HepG2 (cell line): ENCODE data around the gene MYL3. TPM values are rescaled to one million over a fixed set of nuclear protein-coding genes. Genes with fewer than 3 reads are reported as not detected.

Experiments
- ATAC-seq: fragments of 200-7000 bp; cut with Tn5 transposase; 3 replicates; pipeline ENCODE4 v1.9.1; 2020; ENCODE audit warnings: mild to moderate bottlenecking, moderate library complexity
- BruUV-seq: library from RNA; stranded (reverse); fragments of 400-500 nt; replicated peaks from 2 replicates; lab custom pipeline; 2021; lab: Mats Ljungman, UMichigan
- CTCF ChIA-PET: fragments of 300-600 bp; formaldehyde crosslinking; extraction: SDS; loops from one replicate; lab custom pipeline; 2021; ENCODE audit warnings: low total read pairs, inconsistent platforms, low intra/inter-chr PET ratio; lab: Yijun Ruan, JAX
- POLR2A ChIA-PET: fragments of 350-600 bp; sonication (Branson Sonifier 250); formaldehyde crosslinking; loops from one replicate; lab custom pipeline; 2020; ENCODE audit warnings: antibody characterized with exemption, inconsistent platforms; lab: Yijun Ruan, JAX
- DNase-seq: peaks from one replicate; pipeline ENCODE4 v3.0.0-alpha.2; 2015; ENCODE audit warnings: low spot score
- FAIRE-seq: peaks from 3 replicates; lab custom pipeline; 2011; peaks lifted over from hg19 to GRCh38; lab: Jason Lieb, UNC
- H2AFZ ChIP-seq: one replicate; pipeline ENCODE4 v1.6.1; 2011; ENCODE audit warnings: low read length, inconsistent platforms
- H3K27ac ChIP-seq: fragments of 300-600 bp; 3 replicates; pipeline ENCODE4 v1.8.0; 2011; ENCODE audit warnings: mixed run types, mild to moderate bottlenecking, mixed read lengths, low read length, inconsistent platforms; ENCODE audit not compliant: insufficient read depth; ENCODE audit errors: extremely low read length
- H3K27me3 ChIP-seq, 2 experiments: fragments of 200-600 bp in 1 of 2; 2 replicates in 1 of 2; 3 replicates in 1 of 2; pipeline versions ENCODE4 v1.6.0 to v1.8.0; 2011; ENCODE audit warnings: low read length in 2 of 2, mild to moderate bottlenecking in 2 of 2, moderate library complexity in 2 of 2, inconsistent platforms in 1 of 2; ENCODE audit not compliant: insufficient read depth in 2 of 2, control insufficient read depth in 1 of 2
- H3K36me3 ChIP-seq, 2 experiments: fragments of 200-600 bp in 1 of 2; replicated peaks in 1 of 2; 2 replicates in 1 of 2; 3 replicates in 1 of 2; pipeline versions ENCODE4 v1.5.1 to v1.8.0; 2011; ENCODE audit warnings: low read length in 2 of 2, inconsistent platforms in 1 of 2; ENCODE audit not compliant: insufficient read depth in 2 of 2, control insufficient read depth in 1 of 2
- H3K4me1 ChIP-seq: 2 replicates; pipeline ENCODE4 v1.5.1; 2012; ENCODE audit warnings: low read length, inconsistent platforms; ENCODE audit not compliant: insufficient read depth
- H3K4me2 ChIP-seq: 2 replicates; pipeline ENCODE4 v1.6.0; 2011; ENCODE audit warnings: low read depth, low read length, inconsistent platforms
- H3K4me3 ChIP-seq, 3 experiments: fragments of 200-600 bp in 1 of 3; sonication (generic), shearing (Covaris generic) in 1 of 3; replicated peaks in 1 of 3; 2 replicates each; pipeline ENCODE4 v1.5.1; 2011 to 2016; ENCODE audit warnings: low read length in 3 of 3, inconsistent platforms in 2 of 3, low read depth in 2 of 3, mild to moderate bottlenecking in 2 of 3, control low read depth in 1 of 3, mixed read lengths in 1 of 3; ENCODE audit not compliant: insufficient read depth in 1 of 3
- H3K79me2 ChIP-seq: one replicate; pipeline ENCODE4 v1.6.1; 2011; ENCODE audit warnings: low read length, inconsistent platforms; ENCODE audit not compliant: insufficient read depth
- H3K9ac ChIP-seq: 2 replicates; pipeline ENCODE4 v1.6.0; 2011; ENCODE audit warnings: mild to moderate bottlenecking, low read depth, low read length, inconsistent platforms; ENCODE audit not compliant: insufficient read depth
- H3K9me3 ChIP-seq: 2 replicates; pipeline ENCODE4 v1.5.1; 2012; ENCODE audit warnings: mild to moderate bottlenecking, low read length
- H4K20me1 ChIP-seq: 2 replicates; pipeline ENCODE4 v1.6.0; 2011; ENCODE audit warnings: inconsistent platforms, mild to moderate bottlenecking, low read length, moderate library complexity; ENCODE audit not compliant: insufficient read depth
- XRCC5 ChIP-seq: fragments of 200-400 bp; formaldehyde crosslinking; optimal IDR thresholded peaks from 2 replicates; pipeline ENCODE3; 2017; ENCODE audit warnings: mild to moderate bottlenecking, low read length
- ZNF670 ChIP-seq: sonication (generic); formaldehyde crosslinking; IDR thresholded peaks from 2 replicates; pipeline ENCODE4 v1.8.0; 2022; ENCODE audit warnings: mild to moderate bottlenecking, missing genetic modification reagents, borderline replicate concordance
- WGBS: methylation state at CpG from one replicate; pipeline ENCODE4 v1.1.6; 2017; ENCODE audit warnings: low lambda C conversion rate; 5-methylcytosine and 5-hydroxymethylcytosine counted together
- in situ Hi-C: cut with HindIII; loops from 2 replicates; pipeline ENCODE4 v1.10.0; 2017; ENCODE audit warnings: low pct_unique_long_range_greater_than_20kb; ENCODE audit not compliant: extremely low pct_ligation_motif_present
- intact Hi-C: fragments of 100-400 bp; cut with micrococcal nuclease; formaldehyde crosslinking; loops from one replicate; pipeline ENCODE4 v1.10.0; 2022; ENCODE audit not compliant: unreplicated experiment
- polyA plus RNA-seq, 8 experiments: library from polyadenylated mRNA; depleted of rRNA in 3 of 8; stranded (reverse) in 7 of 8; unstranded in 1 of 8; fragments of >200 nt; fragmentation: Illumina TruSeq in 4 of 8; extraction: Trizol in 4 of 8; gene quantifications; 2 replicates each; pipeline versions ENCODE4 v1.2.1 to v1.2.3, GENCODE V29; 2011 to 2016; ENCODE audit warnings: low read depth in 4 of 8, missing spikeins in 1 of 8, mixed read lengths in 1 of 8; ENCODE audit not compliant: insufficient read depth in 1 of 8
- total RNA-seq, 5 experiments: library from RNA; depleted of rRNA; stranded (reverse); fragments of >200 nt; fragmentation: Illumina TruSeq; extraction: Trizol; gene quantifications; 2 replicates each; pipeline ENCODE4 v1.2.3, GENCODE V29; 2016; ENCODE audit warnings: low read depth in 1 of 5
- TF ChIP-seq, protein P1 (sequence below): sonication (generic); formaldehyde crosslinking; IDR thresholded peaks from 2 replicates; pipeline ENCODE4 v1.5.0; 2020; ENCODE audit warnings: missing genetic modification reagents, mild to moderate bottlenecking, borderline replicate concordance
- TF ChIP-seq, protein P2 (sequence below): sonication (generic); formaldehyde crosslinking; IDR thresholded peaks from 2 replicates; pipeline ENCODE4 v1.4.0; 2020; ENCODE audit warnings: mild to moderate bottlenecking, missing genetic modification reagents

MYL3 gene
- total and polyA plus RNA-seq, 2 of the 13 experiments (the other 11 are each of a cell fraction or from before 2014, with no cell fraction given) = not detected

DNA sequence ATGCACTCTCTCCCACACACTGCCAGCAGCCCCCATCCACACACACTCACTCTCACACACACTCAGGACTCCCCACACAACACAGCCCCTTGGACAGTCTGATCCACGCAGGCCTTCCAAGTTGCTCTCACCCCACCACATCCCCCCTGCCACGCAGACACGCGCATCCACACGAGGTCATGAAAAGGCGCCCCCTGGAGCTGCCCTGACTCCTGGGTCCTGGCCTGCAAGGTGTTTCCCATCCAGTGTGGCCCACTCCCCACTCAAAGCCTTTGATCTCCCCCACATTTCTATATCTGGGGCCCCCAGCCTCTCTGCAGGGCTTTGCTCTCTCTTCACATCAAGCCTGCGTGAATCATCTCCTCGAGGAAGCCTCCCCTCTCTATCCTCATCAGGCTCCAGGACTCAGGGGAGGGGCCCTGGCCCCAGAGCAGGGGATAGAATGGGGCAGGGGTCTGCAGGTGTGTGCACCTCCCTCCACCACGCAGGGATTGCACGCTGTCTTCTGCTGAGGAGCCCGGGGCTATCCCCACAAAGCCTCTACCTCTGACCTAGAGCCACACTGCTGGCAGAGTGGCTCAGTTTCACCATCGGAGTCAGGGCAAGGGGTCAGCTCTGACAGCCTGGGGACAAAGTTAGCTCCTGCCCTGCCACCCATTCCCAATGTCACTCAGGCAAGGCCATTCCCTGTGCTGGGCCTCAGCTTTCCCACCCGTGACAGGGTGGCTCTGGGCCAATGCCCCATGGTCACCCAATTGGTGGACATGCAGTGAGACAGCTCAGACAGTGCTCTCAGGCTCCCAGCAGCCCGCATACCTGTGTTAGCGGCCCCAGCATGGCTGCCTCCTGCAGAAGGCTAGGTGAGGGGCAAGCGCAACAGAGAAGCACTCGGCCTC is 6.4 kb downstream of the MYL3 start:
- BruUV-seq = no TSS peak
- ATAC-seq = no peak
- FAIRE-seq = no peak
- H3K27ac ChIP-seq = no peak overlapping the region
- intact Hi-C loops = no loop called here
- DNase-seq = no peak
- no peaks in the 10 kb centered on the region for H3K79me2 ChIP-seq
- H3K4me3 ChIP-seq = no peak overlapping the region
- POLR2A ChIA-PET = no interaction called here
- H3K4me1 ChIP-seq = peaks cover 8% of the 10 kb centered on the region
- CTCF ChIA-PET = no interaction called here
- in situ Hi-C loops = no loop called here
- no peak overlapping the region for H3K9ac ChIP-seq
- 41% methylated on average over 13 of the region's 17 CpGs for WGBS
- H3K9me3 ChIP-seq = no peaks in the 10 kb centered on the region
- no peaks in the 10 kb centered on the region for H4K20me1 ChIP-seq
- no peak overlapping the region for H3K4me2 ChIP-seq
- H2AFZ ChIP-seq = no peak overlapping the region
- H3K27me3 ChIP-seq = peaks cover 5 to 18% of the 10 kb centered on the region in 2 experiments; a peak in 3 of 5 replicates
- H3K36me3 ChIP-seq = no peaks in the 10 kb centered on the region
- TF ChIP-seq, protein P1, sequence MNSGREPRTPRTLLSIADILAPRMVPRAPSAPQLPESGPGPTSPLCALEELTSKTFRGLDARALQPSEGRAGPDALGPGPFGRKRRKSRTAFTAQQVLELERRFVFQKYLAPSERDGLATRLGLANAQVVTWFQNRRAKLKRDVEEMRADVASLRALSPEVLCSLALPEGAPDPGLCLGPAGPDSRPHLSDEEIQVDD (CRISPR knock-in tag) = no peak
- TF ChIP-seq, all 625 proteins: peak for 0

DNA sequence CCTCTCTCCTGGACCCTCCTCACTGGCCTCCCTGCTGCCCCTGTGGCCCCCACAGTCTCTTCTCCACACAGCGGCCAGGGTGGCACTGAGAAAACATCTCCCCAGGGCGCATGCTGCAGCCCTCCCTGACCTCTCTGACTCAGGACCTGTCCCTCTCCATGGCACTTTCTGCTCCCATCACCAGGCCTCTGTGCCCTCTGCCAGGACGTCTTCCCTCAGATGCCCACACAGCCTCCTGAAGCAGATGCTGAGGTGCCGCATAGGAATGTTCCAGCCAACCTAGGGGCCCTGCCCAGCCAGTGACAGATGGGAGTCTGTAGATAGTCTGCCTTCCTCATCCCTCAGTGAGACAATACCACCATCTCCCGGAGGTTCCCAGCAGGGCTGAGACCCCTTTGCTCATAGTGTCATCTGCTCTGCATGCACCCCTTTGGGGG is 8.7 kb downstream of the MYL3 start:
- Histone ChIP-seq H4K20me1 (no peaks in the 10 kb centered on the region), H3K4me1 (peaks cover 2% of the 10 kb centered on the region), H3K4me3 (no peak overlapping the region), H3K9me3 (no peaks in the 10 kb centered on the region), H3K27me3 (peaks cover 5 to 25% of the 10 kb centered on the region in 2 experiments; a peak in 3 of 5 replicates), H3K27ac (no peak overlapping the region), H3K4me2 (no peak overlapping the region), H3K36me3 (no peaks in the 10 kb centered on the region), H3K79me2 (no peaks in the 10 kb centered on the region), H2AFZ (no peak overlapping the region), H3K9ac (no peak overlapping the region)
- FAIRE-seq (no peak), ATAC-seq (no peak), DNase-seq (no peak)
- ChIA-PET POLR2A (no interaction called here), CTCF (no interaction called here)
- no TSS peak for BruUV-seq
- 26% methylated on average over 4 of the region's 5 CpGs for WGBS
- in situ Hi-C loops (no loop called here), intact Hi-C loops (no loop called here)
- TF ChIP-seq, protein P2, sequence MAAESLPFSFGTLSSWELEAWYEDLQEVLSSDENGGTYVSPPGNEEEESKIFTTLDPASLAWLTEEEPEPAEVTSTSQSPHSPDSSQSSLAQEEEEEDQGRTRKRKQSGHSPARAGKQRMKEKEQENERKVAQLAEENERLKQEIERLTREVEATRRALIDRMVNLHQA = no peak
- TF ChIP-seq XRCC5 (no peak), ZNF670 (CRISPR knock-in tag) (no peak)
